ENCODE data around the gene APAF1. TPM values are rescaled to one million over a fixed set of nuclear protein-coding genes. Genes with fewer than 3 reads are reported as not detected.

Gene APAF1
- polyA plus RNA-seq, 1 of the 3 experiments (the other 2 are of a cell fraction) = 3.3 TPM

DNA sequence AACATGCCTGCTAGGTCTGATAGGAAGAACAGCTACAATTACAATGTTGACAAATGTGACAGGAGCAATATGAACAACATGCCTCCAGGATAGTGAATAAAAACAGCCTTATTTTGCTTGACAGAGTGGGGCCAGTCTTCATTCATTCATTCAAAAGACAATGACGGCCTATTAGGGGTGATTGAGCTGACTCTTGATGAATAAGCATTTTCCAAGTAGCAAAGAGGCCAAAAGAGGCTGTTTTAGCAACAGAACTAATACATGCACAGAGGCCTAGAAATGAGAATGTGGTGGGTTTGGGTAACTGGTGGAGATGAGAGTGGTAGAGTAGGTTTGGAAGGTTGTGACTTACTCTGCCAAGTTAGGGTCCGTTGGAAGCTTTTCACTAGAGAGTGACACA lies 138.3 kb downstream of the APAF1 start:
- Histone ChIP-seq H3K9me3 (no peaks in the 10 kb centered on the region), H3K4me3 (ENCODE audit: low read depth in 2 of 2, low read length in 1 of 2) (no peak overlapping the region), H3K9ac (no peak overlapping the region), H3K9me2 (no peaks in the 10 kb centered on the region), H3K79me2 (ENCODE audit: insufficient read depth) (no peaks in the 10 kb centered on the region), H3K36me3 (replicated peaks in 1 of 2; ENCODE audit: control insufficient read depth in 1 of 2, insufficient read depth in 2 of 2, low read length in 1 of 2) (no peaks in the 10 kb centered on the region), H4K20me1 (ENCODE audit: insufficient read depth) (no peaks in the 10 kb centered on the region), H3K27me3 (ENCODE audit: insufficient read depth) (0 out of 2 replicates have a peak, but pooled peaks cover 7% of the 10 kb centered on the region), H3K27ac (ENCODE audit: low read depth in 2 of 2, low read length in 1 of 2) (no peak overlapping the region), H2AFZ (ENCODE audit: low read depth) (no peak overlapping the region), H3K4me2 (no peak overlapping the region), H3K4me1 (ENCODE audit: control insufficient read depth in 1 of 2, insufficient read depth in 2 of 2, low read depth in 1 of 2, low read length in 1 of 2) (no peaks in the 10 kb centered on the region; a peak in 1 of 4 replicates), H3F3A (replicated peaks; ENCODE audit: insufficient read depth) (no peaks in the 10 kb centered on the region)
- TF ChIP-seq EP300 (IDR thresholded peaks at IDR 0.05; ENCODE audit: borderline replicate concordance in 1 of 2, low read depth in 1 of 2, low read length in 1 of 2) (no peak), RXRA (IDR thresholded peaks at IDR 0.05; ENCODE audit: borderline replicate concordance, low read depth) (no peak), SMC3 (IDR thresholded peaks at IDR 0.05; ENCODE audit: low read depth, low read length) (no peak), MXI1 (IDR thresholded peaks at IDR 0.05; ENCODE audit: low read depth, low read length) (no peak), FOXJ3 (CRISPR knock-in tag; IDR thresholded peaks at IDR 0.05) (no peak), TCF12 (IDR thresholded peaks at IDR 0.05) (no peak), TEAD4 (IDR thresholded peaks at IDR 0.05; ENCODE audit: borderline replicate concordance, insufficient read depth) (no peak)
- TF ChIP-seq, protein P1, sequence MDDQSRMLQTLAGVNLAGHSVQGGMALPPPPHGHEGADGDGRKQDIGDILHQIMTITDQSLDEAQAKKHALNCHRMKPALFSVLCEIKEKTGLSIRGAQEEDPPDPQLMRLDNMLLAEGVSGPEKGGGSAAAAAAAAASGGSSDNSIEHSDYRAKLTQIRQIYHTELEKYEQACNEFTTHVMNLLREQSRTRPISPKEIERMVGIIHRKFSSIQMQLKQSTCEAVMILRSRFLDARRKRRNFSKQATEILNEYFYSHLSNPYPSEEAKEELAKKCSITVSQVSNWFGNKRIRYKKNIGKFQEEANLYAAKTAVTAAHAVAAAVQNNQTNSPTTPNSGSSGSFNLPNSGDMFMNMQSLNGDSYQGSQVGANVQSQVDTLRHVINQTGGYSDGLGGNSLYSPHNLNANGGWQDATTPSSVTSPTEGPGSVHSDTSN (IDR thresholded peaks at IDR 0.05) = no peak
- TF ChIP-seq, protein P2, sequence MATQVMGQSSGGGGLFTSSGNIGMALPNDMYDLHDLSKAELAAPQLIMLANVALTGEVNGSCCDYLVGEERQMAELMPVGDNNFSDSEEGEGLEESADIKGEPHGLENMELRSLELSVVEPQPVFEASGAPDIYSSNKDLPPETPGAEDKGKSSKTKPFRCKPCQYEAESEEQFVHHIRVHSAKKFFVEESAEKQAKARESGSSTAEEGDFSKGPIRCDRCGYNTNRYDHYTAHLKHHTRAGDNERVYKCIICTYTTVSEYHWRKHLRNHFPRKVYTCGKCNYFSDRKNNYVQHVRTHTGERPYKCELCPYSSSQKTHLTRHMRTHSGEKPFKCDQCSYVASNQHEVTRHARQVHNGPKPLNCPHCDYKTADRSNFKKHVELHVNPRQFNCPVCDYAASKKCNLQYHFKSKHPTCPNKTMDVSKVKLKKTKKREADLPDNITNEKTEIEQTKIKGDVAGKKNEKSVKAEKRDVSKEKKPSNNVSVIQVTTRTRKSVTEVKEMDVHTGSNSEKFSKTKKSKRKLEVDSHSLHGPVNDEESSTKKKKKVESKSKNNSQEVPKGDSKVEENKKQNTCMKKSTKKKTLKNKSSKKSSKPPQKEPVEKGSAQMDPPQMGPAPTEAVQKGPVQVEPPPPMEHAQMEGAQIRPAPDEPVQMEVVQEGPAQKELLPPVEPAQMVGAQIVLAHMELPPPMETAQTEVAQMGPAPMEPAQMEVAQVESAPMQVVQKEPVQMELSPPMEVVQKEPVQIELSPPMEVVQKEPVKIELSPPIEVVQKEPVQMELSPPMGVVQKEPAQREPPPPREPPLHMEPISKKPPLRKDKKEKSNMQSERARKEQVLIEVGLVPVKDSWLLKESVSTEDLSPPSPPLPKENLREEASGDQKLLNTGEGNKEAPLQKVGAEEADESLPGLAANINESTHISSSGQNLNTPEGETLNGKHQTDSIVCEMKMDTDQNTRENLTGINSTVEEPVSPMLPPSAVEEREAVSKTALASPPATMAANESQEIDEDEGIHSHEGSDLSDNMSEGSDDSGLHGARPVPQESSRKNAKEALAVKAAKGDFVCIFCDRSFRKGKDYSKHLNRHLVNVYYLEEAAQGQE (IDR thresholded peaks at IDR 0.05; ENCODE audit: low read depth, low read length) = no peak
- POLR2A ChIA-PET = no interaction called here
- CTCF ChIA-PET = interaction anchor here (1.3 to 1.8 kb wide), 2 partner anchors 29 to 215 kb away, joined by 3 to 7 read pairs; no protein-coding TSS in a partner anchor
- DNase-seq = no peak
- WGBS (ENCODE audit: low lambda C conversion rate) = 61% methylated on average over 2 of the region's 2 CpGs

Small RNA genes lying within 50 kb of the gene (small RNA-seq; reads per million reads assigned to genes)
- gene SNORA53 = 2.6 to 28.8 (median 11.3) reads per million in 7 experiments

Other genes starting within 250 kb of the APAF1 start
- gene TMPO, start 129.7 kb upstream of the APAF1 start, polyA plus RNA-seq (2012; rRNA removed) = 20.8 and 22.1 TPM in 2 replicates
- 470 and 528 TPM in 2 replicates for gene SLC25A3, start 51.6 kb upstream of the APAF1 start, polyA plus RNA-seq (2012; rRNA removed)
- gene IKBIP, start 502 bp upstream of the APAF1 start, polyA plus RNA-seq (2012; rRNA removed) = 25.2 and 26.4 TPM in 2 replicates

All from SK-N-SH (cell line).